HUES64 (cell line): ENCODE results near the gene GRHL1. TPM values are rescaled to one million over a fixed set of nuclear protein-coding genes. Genes with fewer than 3 reads are reported as not detected.

Experiments used
- H3K27ac ChIP-seq: 2 replicates; pipeline ENCODE4 v1.7.0; 2013; ENCODE audit warnings: low read depth, low read length, inconsistent platforms
- H3K27me3 ChIP-seq: 2 replicates; pipeline ENCODE4 v1.6.1; 2013; ENCODE audit warnings: mild to moderate bottlenecking, low read length; ENCODE audit not compliant: insufficient read depth
- H3K36me3 ChIP-seq: 2 replicates; pipeline ENCODE4 v1.6.1; 2013; ENCODE audit warnings: mild to moderate bottlenecking, low read length; ENCODE audit not compliant: insufficient read depth
- H3K4me1 ChIP-seq: 2 replicates; pipeline ENCODE4 v1.6.1; 2013; ENCODE audit warnings: mild to moderate bottlenecking, low read length, moderate library complexity; ENCODE audit not compliant: insufficient read depth
- H3K4me3 ChIP-seq: 2 replicates; pipeline ENCODE4 v1.5.1; 2013; ENCODE audit warnings: mild to moderate bottlenecking, low read length, moderate library complexity
- H3K9ac ChIP-seq: 2 replicates; pipeline ENCODE4 v1.6.1; 2013; ENCODE audit warnings: mild to moderate bottlenecking, low read depth, low read length
- H3K9me3 ChIP-seq: 2 replicates; pipeline ENCODE4 v1.6.1; 2013; ENCODE audit warnings: low read depth, low read length; ENCODE audit not compliant: insufficient read depth
- WGBS: fragments of 150-250, 120-280 bp; methylation state at CpG from one replicate; pipeline ENCODE4 v1.1.7; 2013; ENCODE audit warnings: missing lambda C conversion rate; 5-methylcytosine and 5-hydroxymethylcytosine counted together
- polyA plus RNA-seq, 2 experiments: library from polyadenylated mRNA; stranded (reverse); fragments of 50-300 nt; gene quantifications; one replicate each; pipeline ENCODE4 v1.2.3, GENCODE V29; 2013

GRHL1 gene, protein sequence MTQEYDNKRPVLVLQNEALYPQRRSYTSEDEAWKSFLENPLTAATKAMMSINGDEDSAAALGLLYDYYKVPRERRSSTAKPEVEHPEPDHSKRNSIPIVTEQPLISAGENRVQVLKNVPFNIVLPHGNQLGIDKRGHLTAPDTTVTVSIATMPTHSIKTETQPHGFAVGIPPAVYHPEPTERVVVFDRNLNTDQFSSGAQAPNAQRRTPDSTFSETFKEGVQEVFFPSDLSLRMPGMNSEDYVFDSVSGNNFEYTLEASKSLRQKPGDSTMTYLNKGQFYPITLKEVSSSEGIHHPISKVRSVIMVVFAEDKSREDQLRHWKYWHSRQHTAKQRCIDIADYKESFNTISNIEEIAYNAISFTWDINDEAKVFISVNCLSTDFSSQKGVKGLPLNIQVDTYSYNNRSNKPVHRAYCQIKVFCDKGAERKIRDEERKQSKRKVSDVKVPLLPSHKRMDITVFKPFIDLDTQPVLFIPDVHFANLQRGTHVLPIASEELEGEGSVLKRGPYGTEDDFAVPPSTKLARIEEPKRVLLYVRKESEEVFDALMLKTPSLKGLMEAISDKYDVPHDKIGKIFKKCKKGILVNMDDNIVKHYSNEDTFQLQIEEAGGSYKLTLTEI
- 1.5 TPM for polyA plus RNA-seq (2013, experiment 1 of 2)
- 1.9 TPM for polyA plus RNA-seq (2013, experiment 2 of 2)

DNA sequence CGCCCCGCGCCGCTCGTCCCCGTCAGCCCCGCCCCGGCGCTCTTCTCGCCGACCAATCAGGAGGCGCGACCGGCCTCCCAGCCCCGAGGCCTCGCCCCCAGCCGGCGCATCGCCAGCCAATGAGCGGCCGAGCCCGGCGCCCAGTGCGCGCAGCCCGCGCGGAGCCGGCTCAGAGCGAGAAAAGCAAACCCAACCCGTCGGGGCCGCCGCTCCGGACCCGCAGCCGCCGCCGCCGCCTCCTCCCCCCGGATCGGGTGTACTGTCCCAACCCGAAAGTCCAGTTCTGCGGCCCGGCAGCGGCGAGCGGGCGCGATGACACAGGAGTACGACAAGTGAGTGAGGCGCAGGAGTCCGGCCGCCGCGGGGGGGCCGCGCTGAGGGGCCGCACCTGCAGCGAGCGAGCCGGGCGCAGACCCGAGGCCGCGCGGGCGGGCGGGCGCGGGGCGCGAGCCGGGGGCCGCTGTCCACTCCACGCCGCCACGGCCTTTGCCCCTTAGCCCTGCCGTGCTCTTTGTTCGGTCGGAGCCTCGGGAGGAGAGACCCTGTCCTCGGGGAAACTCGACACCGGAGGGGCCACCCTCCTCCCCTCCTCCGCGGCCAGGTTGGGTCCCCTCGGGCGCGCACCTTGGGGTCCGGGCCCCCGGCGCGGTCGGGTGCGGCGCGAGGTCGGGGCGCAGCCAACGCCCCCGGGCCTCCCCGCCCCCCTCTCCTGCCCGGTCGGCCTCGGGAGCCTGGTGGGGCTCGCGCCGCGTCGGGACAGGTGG is at the start of gene GRHL1:
Gene GRHL1 (plus strand): TSS at position 172 of the 764 bp plus-strand sequence. CDS start 141 bp downstream, at position 313.
- no peaks in the 10 kb centered on the region for H3K9me3 ChIP-seq
- WGBS, result under 1% methylated on average over 111 of the region's 111 CpGs
- H3K27ac ChIP-seq, result no peak within 1 kb of the TSS
- no peaks in the 10 kb centered on the region for H3K4me1 ChIP-seq
- H3K4me3 ChIP-seq, result peak within 1 kb of the TSS; percentile 72
- peak within 1 kb of the TSS; percentile 34; the same call in 1 of the 2 replicates for H3K9ac ChIP-seq
- H3K27me3 ChIP-seq, result peaks cover 58% of the 10 kb centered on the region
- no peaks in the 10 kb centered on the region for H3K36me3 ChIP-seq

- 92% methylated on average over 1 of the region's 1 CpG for WGBS
- no peak overlapping the region for H3K27ac ChIP-seq
These were observed 46.1 kb upstream of the GRHL1 start for GRCh38 chr2:9905413-9905812.

GRCh38 chr2:9907402-9907801 is 44.1 kb upstream of the GRHL1 start:
- H3K4me1 ChIP-seq, result no peaks in the 10 kb centered on the region
- no peaks in the 10 kb centered on the region for H3K27me3 ChIP-seq
- H3K27ac ChIP-seq, result no peak overlapping the region
- no peak overlapping the region for H3K4me3 ChIP-seq
- H3K36me3 ChIP-seq, result peaks cover 45% of the 10 kb centered on the region
- WGBS, result 93% methylated on average over 6 of the region's 7 CpGs
- no peaks in the 10 kb centered on the region for H3K9me3 ChIP-seq
- H3K9ac ChIP-seq, result no peak overlapping the region

More at GRCh38 chr2:9905413-9905812, 46.1 kb upstream of the GRHL1 start:
- H3K4me3 ChIP-seq, result no peak overlapping the region
- H3K9ac ChIP-seq, result no peak overlapping the region
- H3K4me1 ChIP-seq, result no peaks in the 10 kb centered on the region
- H3K36me3 ChIP-seq, result peaks cover 25% of the 10 kb centered on the region
- no peaks in the 10 kb centered on the region for H3K9me3 ChIP-seq
- no peaks in the 10 kb centered on the region for H3K27me3 ChIP-seq

DNA sequence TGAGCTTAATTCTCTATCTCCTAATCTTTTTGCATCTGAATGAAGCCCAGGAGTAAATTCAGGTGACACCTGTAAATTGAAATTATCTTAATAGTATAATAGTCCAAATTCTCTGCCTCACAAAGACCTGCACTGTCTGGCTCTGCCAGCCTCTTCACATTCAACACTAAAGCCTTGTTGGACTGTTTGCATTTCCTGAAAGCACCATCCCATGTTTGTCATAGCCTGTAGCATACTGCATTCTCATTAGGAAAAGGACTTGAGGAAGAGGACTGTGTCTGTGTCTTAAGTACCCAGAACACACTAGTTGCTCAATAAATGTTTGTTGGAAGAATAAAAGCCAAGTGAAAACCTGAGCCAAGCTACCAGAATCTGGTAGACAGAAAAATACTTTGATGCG is 42.9 kb upstream of the GRHL1 start:
- Histone ChIP-seq H3K36me3 (peaks cover 57% of the 10 kb centered on the region), H3K4me1 (no peaks in the 10 kb centered on the region), H3K4me3 (no peak overlapping the region), H3K27ac (no peak overlapping the region), H3K27me3 (no peaks in the 10 kb centered on the region), H3K9ac (no peak overlapping the region), H3K9me3 (no peaks in the 10 kb centered on the region)
- 89% methylated on average over 1 of the region's 1 CpG for WGBS

DNA sequence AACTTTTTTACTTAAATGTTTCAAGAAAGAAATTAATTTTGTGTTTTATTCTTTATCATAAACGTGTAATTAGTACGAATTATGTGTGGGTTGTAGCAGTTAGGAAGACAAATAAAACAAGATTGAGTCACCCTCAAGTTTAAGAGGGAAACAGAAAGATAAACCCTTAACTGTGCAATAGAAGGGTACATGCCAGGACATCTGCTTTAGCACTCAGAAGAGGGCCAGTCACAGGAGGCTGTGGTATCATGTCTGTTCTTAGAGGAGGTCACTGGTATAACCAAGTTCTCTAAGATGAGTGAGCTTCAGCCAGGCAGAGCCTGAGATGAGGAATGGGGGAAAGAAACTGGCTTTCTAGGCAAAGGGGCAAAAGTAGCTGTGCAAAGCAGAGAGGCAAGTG is 42.4 kb upstream of the GRHL1 start:
- H3K36me3 ChIP-seq, result peaks cover 62% of the 10 kb centered on the region
- WGBS, result 100% methylated on average over 2 of the region's 2 CpGs
- no peaks in the 10 kb centered on the region for H3K27me3 ChIP-seq
- no peak overlapping the region for H3K9ac ChIP-seq
- H3K9me3 ChIP-seq, result no peaks in the 10 kb centered on the region
- H3K4me3 ChIP-seq, result no peak overlapping the region
- H3K4me1 ChIP-seq, result no peaks in the 10 kb centered on the region
- no peak overlapping the region for H3K27ac ChIP-seq

DNA sequence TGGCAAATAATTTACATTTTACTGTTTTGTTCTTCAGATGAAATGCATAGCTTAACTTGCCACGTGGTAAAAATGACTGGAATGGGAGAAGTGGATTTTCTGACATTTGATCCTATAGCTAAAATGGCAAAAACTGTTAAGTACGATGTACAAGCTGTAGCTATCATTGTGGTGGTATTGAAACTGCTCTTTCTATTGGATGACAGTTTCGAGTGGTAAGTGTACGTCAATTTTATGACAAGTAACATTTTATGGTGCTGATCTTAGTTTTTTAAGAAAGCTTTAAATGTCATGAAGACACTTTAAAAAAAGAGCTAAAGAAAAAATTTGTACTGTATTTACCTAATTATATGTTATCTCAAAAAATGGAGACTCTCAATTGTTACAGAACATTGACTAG is 40.8 kb upstream of the GRHL1 start:
- no peaks in the 10 kb centered on the region for H3K9me3 ChIP-seq
- H3K27me3 ChIP-seq, result no peaks in the 10 kb centered on the region
- H3K4me1 ChIP-seq, result no peaks in the 10 kb centered on the region; the same call in 1 of the 2 replicates
- 84% methylated on average over 4 of the region's 4 CpGs for WGBS
- H3K27ac ChIP-seq, result no peak overlapping the region
- no peak overlapping the region for H3K4me3 ChIP-seq
- H3K9ac ChIP-seq, result no peak overlapping the region
- peaks cover 67% of the 10 kb centered on the region for H3K36me3 ChIP-seq

DNA sequence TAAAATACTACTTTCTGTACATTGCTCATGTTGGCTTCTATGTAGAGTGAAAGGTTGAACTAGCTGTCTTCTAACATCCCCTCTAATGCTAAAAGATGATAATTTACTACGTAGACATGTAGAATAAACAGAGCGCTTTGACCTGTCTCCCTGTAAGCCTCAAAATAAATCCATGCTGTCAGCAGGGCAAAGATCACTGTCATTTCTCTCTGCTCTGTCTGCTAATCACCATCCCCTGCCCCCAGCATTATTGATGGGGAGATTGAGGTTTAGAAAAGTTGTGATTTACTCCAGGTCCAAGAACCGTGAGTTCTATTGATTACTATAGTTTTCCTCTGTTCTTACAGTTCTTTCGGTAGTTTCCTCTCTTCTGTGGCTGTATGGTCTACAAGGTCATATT is 39.0 kb upstream of the GRHL1 start:
- no peak overlapping the region for H3K4me3 ChIP-seq
- 100% methylated on average over 4 of the region's 4 CpGs for WGBS
- no peak overlapping the region for H3K27ac ChIP-seq
- H3K27me3 ChIP-seq, result no peaks in the 10 kb centered on the region
- peaks cover 74% of the 10 kb centered on the region for H3K36me3 ChIP-seq
- H3K4me1 ChIP-seq, result no peaks in the 10 kb centered on the region; the same call in 1 of the 2 replicates
- H3K9ac ChIP-seq, result no peak overlapping the region
- no peaks in the 10 kb centered on the region for H3K9me3 ChIP-seq

DNA sequence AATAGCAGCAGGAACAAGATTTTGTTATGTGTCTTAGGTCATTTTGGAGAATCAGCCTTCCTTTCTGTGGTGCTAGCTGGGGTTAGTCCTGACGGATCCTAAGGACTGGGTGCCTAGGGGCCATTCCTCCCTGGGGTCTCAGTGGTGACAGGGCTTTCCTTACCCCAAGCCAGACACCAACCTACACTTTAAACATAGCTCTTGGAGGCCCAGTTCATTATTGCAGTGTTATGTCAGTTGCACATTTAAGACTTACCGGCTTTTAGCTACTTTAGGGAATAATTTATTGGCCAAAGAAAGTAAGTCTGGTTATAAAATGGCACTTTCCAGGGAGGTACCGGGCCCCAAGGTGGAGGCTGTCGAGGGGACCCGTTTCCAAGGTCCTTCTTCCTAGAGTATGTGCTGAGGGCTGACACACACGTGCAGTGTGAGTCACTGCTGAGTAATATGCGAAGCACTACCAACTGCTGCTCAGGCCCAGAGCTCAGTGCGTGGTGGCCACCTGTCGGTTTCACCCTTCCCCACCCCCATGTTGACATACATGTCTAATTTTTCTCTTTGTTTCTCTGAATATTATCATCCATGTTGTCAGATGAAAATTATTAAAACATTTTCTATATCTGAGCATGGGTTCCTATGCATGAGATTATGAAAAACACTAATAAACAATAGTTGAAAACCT is 37.0 kb upstream of the GRHL1 start:
- Histone ChIP-seq H3K9me3 (no peaks in the 10 kb centered on the region), H3K4me3 (no peak overlapping the region), H3K4me1 (no peaks in the 10 kb centered on the region; the same call in 1 of the 2 replicates), H3K36me3 (peaks cover 82% of the 10 kb centered on the region), H3K27ac (no peak overlapping the region), H3K9ac (no peak overlapping the region), H3K27me3 (no peaks in the 10 kb centered on the region)
- WGBS, result 81% methylated on average over 9 of the region's 9 CpGs

GRCh38 chr2:9918275-9918674 is 33.2 kb upstream of the GRHL1 start:
- WGBS, result 64% methylated on average over 2 of the region's 2 CpGs

DNA sequence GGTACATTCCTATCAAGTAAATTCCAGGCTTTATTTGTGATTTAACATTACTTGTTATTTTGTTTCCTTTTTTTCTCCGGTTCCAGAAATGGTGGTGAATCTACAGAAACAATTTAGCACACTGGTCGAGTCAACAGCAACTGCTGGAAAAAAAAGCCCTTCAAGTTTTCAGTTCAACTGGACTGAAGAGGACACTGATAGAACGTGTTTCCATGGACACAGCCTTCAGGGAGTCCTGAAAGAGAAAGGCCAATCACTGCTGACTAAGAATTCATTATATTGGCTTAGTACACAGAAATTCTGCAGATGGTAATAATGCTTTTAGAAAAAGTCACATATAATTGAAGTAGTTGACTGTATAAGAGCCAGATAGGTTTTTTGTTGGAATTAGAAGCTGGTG is 32.0 kb upstream of the GRHL1 start:
- no peaks in the 10 kb centered on the region for H3K27me3 ChIP-seq
- no peaks in the 10 kb centered on the region for H3K9me3 ChIP-seq
- no peak overlapping the region for H3K4me3 ChIP-seq
- H3K27ac ChIP-seq, result no peak overlapping the region
- 75% methylated on average over 3 of the region's 3 CpGs for WGBS
- peaks cover 79% of the 10 kb centered on the region for H3K36me3 ChIP-seq
- no peak overlapping the region for H3K9ac ChIP-seq
- H3K4me1 ChIP-seq, result no peaks in the 10 kb centered on the region; the same call in 1 of the 2 replicates

More at GRCh38 chr2:9918275-9918674, 33.2 kb upstream of the GRHL1 start:
- Histone ChIP-seq H3K9me3 (no peaks in the 10 kb centered on the region), H3K4me1 (no peaks in the 10 kb centered on the region; the same call in 1 of the 2 replicates), H3K9ac (no peak overlapping the region), H3K27ac (no peak overlapping the region), H3K4me3 (no peak overlapping the region), H3K27me3 (no peaks in the 10 kb centered on the region), H3K36me3 (peaks cover 81% of the 10 kb centered on the region)
